ENCODE results near the gene PRDX5.

PRDX5 gene

DNA sequence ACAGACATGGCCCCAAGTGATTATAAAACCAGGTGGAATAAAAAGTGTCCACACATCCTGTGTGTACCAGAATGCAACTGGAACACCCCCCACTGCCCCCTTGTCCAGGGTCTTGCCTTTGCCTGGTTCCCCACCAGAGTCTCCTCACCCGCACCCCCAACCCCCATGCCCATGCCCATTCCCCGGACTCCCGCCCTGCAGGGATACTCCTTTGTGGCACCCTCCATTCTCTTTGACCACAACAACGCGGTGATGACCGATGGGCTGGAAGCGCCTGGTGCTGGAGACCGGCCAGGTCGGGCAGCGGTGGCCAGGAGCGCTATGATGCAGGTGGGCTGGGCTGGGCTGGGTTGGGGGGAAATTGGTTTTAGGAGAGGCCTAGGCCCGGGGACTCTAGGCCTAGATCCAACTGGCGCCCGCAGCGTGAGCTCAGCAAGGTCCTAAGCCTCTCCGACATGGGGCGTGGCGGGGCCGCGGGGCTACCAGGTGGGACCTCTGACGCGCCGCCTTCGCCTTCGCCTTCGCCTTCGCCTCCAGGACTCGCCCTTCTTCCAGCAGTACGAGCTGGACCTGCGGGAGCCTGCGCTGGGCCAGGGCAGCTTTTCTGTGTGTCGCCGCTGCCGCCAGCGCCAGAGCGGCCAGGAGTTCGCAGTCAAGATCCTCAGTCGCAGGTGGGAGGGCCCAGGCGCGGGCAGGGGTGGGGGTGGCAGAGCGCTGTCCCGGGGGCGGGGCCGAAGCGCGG is 50.2 kb downstream of the PRDX5 start:
- DNase-seq: no peak

DNA sequence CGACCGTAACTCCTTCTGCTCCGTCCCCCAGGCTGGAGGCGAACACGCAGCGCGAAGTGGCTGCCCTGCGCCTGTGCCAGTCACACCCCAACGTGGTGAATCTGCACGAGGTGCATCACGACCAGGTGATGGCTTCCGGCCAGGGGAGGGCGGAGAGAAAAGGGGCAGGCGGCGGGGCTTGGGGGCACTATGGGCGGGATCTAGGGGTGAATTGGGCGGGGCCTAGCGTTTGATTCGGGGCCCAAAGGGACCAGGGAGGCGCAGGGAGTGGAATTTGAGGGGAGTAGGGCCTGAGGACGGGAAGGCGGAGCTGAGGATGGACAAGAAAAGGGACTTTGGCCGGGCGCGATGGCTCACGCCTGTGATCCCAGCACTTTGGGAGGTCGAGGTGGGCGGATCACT is 50.8 kb downstream of the PRDX5 start:
- DNase-seq: no peak

DNA sequence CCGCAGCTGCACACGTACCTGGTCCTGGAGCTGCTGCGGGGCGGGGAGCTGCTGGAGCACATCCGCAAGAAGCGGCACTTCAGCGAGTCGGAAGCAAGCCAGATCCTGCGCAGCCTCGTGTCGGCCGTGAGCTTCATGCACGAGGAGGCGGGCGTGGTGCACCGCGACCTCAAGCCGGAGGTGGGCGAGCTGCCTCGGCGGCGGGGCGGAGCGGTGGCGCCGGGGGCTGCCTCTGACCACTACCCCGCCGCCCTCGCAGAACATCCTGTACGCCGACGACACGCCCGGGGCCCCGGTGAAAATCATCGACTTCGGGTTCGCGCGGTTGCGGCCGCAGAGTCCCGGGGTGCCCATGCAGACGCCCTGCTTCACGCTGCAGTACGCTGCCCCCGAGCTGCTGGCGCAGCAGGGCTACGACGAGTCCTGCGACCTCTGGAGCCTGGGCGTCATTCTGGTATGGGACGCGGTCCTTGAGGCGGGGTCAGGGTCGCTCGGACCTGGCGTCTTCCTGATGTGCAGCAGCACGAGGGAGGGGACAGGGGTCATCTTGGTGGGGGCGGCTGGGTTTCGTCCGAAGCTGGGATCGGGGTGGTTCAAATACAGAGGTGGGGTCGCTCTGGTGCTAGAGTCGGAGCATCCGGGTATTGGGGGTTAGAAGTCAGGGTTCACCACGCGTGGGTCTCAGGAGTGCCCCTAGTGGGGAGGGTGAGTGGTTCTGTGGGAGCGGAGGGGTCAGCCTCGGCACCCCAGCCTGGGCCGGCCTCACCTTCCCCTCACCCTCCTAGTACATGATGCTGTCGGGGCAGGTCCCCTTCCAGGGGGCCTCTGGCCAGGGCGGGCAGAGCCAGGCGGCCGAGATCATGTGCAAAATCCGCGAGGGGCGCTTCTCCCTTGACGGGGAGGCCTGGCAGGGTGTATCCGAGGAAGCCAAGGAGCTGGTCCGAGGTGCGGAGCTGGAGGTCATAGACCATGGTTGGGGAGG is 51.8 kb downstream of the PRDX5 start:
- DNase-seq: no peak

DNA sequence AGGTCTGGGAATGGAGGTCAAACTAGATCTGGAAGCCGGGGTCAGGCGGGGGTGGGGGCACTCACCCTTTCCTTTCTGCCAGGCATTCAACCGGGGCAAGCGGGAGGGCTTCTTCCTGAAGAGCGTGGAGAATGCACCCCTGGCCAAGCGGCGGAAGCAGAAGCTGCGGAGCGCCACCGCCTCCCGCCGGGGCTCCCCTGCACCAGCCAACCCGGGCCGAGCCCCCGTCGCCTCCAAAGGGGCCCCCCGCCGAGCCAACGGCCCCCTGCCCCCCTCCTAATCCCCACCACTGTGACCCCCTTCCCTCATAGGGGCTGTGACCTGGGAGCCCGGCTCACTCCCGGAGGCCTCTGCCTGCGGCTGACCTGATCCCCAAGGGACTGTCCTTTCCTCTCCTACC is 53.3 kb downstream of the PRDX5 start:
- DNase-seq: no peak
